GM18520 (cell line): ENCODE measurements around the gene ZFP57.

ENCODE experiments used
- ATAC-seq: cut with Tn5 transposase; IDR thresholded peaks from one replicate; pipeline ENCODE4 v1.9.1; 2021; ENCODE audit not compliant: unreplicated experiment

ZFP57 gene

GRCh38 chr6:29656157-29656556, 24.8 kb downstream of the ZFP57 start:
- no peak for ATAC-seq

GRCh38 chr6:29655658-29656057, 25.3 kb downstream of the ZFP57 start:
- ATAC-seq, result no peak

DNA sequence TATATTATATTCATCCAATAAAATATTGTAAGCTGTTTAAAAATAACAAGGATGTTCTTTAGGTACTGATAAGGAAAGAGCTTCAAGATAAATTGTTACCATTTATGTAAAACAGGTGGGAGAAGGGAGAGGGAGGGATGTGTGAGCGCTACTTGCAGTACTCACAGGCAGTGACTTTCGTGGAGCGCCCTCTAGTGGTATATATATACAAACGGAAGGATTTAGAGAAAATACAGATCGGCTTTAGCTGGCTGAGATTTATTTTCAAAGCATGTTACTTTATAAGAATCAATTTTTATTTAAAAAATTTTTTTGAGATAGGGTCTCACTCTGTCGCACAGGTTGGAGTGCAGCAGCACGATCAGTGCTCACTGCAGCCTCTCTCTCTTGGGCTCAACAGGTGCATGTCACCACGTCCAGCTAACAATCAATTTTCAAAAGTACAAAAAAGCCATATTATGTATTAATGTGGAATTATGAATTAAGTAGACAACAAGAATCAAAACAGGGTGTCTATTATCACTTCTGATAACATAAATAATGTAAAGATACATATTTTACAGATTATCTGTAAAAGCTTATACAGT, 27.4 kb downstream of the ZFP57 start:
- no peak for ATAC-seq

DNA sequence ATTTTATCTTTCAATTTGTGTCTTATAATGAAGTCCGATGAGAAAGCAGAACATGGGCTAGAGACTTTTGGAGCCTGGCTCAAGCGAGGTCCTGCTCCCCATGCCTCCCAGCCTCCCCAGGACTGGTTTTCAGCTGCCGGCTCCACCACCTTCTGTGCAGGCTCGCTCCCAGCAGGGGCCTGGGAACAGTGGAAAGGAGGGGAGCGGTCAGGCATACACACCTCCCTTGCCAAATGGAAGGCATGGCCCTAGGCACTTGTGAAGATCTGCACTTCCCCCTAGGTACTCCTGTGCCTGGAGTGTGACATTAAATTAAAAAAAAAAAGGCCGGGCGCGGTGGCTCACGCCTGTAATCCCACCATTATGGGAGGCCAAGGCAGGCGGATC, 28.8 kb downstream of the ZFP57 start:
- no peak for ATAC-seq

DNA sequence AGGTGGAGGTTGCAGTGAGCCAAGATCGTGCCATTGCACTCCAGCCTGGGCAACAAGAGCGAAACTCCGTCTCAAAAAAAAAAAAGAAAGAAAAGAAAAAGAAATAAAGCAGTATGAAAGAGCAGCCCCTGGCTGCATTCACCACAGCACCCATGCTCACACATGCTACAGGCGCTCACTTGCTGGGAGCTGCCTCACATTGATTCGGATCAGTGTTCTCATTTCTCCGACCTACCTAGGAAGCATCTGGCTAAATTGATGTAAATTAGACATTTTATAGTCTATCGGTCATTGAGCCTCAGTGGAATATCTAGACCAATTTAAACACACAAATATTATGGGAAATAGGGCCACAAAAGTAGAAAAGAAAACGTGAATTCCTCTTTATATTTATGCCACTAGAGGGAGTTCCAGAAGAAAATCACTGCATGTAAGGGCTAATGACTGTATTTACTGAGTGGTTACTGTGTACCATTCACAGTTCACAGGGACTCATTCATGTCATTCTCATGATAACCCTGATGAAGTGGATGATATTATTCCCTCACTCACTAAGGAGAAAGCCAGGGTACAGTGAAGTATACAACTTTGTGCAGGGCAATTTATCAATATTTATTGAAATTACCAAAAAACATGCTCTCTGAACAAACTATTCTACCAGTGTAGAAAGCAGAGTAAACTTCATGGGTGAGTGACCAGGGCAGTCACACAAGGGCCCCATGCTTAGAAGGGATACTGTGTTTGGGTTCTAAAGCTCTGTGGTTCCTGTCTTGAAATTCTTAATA, 29.3 kb downstream of the ZFP57 start:
- no peak for ATAC-seq

DNA sequence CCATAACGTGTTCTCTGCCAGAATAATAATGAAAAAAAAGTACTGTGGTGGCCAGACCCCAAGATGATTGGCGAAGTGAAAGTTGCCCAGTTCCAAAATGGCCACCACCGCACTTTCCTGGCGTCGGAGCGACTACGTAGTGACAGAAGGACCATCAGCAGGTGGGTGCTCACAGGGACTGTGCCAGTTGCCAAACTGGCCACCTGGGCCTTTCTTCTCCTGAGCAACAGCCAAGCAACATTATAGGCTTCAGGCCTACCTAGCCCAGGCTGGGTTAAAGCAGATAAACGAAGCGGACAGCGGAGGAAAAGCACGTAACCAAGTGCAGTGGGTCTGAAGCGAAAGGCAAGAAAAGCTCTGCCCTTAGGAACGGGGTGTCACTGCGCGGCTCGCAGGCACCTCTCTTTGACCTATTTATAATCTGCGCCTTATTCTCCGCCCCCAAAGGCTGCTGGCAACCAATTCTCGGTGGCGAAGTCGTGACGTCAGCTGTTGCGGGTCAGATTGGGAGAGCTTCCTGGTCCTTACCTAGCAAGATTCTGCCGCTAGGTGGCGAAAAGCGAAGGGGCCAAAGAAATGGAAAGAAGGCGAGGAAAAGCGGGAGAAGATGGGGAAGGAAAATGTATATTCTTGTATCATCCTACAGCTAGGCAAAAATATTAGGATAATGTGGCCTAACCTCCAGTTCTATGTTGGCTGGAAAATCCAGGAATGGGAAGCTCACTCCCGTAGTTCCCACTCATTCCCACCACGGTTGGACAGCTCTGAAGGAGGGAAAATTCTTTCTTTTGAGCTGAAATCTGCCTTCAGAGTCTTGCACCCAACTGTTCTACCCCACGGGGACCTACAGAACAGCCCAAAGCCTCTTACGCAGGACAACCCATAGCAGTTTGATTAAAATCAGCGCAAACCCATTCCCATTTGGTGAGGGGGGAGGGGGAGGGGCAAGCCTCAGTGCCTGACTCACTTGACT, 31.0 kb downstream of the ZFP57 start:
- ATAC-seq, result peak; percentile 89

GRCh38 chr6:29647927-29648642, 32.9 kb downstream of the ZFP57 start:
- no peak for ATAC-seq

DNA sequence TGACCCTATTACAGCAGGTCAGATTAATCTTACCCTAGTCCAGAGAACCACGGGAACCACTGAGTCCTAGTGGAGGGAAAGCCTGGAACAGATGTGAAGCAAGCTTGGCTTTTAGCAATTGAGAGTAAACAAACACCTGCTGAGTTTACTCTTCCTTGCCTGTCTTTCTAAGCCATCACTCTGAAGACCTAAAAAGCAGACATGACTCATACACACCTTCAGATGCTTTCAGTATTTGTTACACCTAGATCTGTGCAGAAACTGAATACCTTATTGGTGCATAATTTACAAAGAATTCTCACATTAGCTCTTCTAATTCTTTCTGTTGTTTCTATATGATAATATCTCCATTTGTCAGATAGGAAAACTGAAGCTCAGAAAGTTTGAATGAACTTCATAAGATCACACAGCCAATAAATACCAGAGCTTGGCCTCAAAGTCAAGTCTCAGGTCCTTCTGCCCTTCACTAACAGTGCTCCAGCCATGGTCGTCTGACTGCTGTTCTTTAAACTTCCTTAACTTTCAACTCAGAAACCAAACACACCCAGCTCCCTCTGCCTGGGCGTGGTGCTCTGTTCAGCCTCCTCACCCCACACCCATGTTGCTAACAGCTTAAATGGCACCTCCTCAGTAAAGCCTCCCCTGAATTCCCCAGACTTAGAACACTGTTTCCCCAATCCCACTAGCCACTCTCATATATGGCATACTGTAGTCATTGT, 39.4 kb downstream of the ZFP57 start:
- ATAC-seq, result no peak

GRCh38 chr6:29637247-29637646, 43.7 kb downstream of the ZFP57 start:
- ATAC-seq, result no peak

GRCh38 chr6:29633534-29633905, 47.4 kb downstream of the ZFP57 start:
- no peak for ATAC-seq

DNA sequence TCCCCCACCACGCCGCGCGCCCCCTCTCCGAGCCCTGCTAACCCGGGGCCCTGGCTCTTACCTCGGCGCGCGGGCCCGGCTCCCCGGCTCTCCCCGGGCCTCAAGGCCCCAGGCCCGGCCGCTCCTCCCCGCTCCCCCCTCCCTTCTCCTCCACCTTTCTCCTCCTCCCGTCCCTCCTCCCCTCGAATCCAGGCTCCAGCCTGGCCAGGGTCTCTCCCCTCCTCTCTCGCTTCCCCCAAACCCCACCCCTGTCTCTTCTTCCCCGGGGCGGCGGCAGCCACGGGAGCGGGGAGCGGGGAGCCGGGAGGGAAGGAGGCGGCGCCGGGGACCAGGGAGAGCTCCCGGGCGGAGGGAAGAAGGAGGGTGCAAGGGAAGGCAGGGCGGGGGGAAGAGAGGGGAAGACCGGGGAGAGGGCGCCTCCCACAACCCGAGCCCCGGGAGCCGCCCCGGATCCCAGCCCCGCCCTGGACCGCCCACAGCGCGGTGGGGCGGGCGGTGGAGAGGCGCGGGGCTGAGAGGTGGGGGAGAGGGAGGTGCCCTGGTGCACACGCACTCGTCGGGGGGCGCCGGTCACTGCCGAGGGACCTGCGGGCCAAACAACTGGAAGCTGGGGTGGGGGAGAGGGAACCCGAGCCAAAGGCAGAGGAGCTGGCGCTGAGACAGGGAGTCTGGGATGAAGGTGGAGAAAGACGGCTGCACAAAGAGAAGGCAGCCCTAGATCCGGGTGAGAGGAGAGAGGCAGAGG, 48.0 kb downstream of the ZFP57 start, which contains the start of gene GABBR1:
Gene GABBR1, minus strand, starts transcription at position 395 of the 745 bp plus-strand sequence. CDS start 798 bp downstream, outside the sequence.
- ATAC-seq, result no peak

DNA sequence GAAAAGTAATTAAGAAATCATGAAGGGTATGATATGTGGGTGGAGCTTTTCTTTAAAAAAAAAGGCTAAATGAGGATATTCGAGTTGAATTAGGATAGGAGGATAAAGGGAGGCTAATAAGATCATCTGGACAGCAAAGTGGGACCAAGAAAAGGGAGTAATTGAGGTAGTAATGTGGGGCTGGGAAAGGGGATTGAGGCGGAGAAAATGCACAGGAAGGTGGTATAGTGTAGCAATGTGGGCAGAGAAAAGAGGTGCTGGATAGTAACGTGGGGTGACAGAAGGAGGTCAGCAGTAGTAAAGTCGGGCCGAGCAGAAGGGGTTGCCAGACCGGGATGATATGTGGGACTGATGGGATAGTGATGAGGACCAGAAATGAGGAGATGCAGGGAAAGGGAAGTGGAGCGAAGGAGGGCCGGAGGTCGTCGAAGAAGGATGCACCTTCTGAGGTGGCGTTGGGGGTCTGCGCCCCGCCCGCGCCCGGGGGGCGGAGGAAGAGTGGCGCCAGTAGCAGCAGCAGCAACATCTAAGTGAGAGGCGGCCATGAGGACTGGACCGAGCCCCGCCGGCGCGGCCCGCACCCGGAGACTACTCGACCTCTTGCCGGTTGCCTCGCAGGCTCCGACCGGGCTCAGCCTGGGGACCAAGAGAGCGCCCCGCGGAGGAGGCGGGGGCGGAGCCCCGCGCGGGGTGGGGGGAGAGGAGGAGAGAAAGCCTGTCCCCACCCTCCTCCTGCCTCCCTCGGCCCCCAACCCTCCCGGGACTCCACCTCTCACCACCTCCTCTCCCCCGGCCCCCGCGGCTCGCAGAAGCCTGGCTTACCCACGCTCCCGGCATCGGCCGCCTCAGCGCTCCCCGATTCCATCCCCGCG, 48.9 kb downstream of the ZFP57 start:
- ATAC-seq, result no peak

DNA sequence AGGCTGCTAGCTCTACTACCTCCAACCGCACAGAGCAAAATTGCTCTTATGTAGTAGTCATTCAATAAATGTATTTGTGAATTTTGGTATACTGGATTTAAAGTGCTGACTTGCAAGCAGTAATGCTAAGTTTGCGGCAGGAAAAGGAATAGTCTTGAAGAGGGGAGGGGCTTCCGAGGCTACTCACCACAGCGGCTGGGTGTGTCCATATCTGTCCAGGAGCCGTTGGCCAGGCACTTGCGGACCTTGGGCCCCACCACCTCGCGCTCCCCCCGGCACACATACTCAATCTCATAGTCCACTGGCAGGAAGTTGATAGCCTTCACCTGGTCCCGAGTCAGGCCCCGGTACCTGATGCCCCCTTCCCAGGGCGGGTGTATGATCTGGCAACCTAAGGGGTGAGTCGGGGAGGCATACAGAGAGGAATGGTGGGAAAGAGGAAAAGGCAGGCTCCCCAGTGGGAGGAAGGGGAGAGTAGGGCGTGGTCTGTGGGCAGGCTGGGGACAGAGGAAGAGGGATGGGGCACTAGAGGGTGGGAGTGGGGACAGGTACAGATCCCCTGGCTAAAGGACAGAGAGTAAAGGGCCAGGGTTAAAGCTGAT, 49.6 kb downstream of the ZFP57 start:
- no peak for ATAC-seq

DNA sequence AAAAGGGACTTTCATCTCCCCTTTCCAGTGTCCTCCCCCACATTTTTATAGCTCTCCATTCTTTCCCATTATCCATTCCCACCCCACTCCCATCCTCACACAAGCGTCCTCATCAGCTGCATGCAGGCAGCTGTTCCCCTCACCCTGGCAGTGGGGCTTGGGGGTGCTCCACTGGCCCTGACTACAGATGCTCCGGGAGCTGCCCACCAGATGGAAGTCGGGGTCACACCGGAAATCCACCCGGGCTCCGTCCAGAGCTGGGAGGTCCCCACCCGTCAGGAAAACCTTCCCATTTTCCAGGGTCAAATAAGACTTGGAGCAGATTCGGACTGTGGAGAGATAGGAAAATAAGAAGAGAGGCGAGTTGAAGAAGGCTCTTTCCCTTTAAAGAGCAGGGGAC, 50.6 kb downstream of the ZFP57 start:
- ATAC-seq, result no peak

- ATAC-seq, result no peak
Observed at GRCh38 chr6:29629571-29629970, 51.4 kb downstream of the ZFP57 start.

DNA sequence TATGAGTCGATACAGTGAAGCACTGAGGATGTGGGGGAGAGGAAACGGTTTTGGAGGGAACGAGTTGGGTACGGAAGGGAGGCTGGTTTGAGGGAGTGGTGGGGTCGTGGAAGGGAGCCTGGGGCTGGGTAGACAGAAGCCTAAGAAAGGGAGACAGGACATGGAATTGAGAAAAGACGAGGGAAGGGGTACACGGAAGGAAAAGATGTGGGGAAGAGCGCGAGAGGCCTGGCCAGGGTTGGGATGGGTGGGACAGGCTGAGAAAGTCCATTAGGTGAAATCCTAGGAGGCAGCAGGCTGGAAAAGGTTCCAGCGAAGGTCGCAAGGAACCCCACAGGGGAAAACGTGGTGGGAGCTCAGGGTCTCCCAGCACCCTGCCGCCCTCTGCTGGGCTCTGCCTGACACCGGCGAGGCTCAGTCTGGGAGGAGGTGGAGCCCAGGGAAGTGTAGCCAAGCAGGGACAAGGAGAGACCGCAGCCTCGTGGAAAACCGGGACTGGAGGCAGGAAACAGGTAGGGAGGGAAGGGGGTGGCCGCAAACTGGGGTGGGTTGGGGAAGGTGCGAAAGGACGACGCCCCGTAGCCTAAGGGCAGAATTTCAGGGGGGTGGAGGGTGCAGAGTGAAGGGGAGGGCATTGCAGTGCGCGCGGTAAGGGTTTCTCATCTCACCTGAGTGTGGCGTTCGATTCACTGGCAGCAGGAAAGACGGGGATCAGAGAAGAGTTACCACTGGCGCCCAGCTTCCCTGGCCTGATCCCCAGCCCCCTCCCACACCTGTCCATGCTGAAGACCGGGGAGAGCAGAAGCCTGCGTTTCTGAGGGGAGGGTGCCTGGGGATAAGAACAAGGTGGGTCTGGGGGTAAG, 52.3 kb downstream of the ZFP57 start:
- no peak for ATAC-seq

- ATAC-seq, result no peak
Observed at GRCh38 chr6:29627755-29628418, 53.1 kb downstream of the ZFP57 start.
